WTC11 (cell line): ENCODE results near the gene AQP2.

Source experiments
- EMX1 ChIP-seq: fragments of 250-450 bp; sonication (Bioruptor Pico); IDR thresholded peaks from 2 replicates; pipeline ENCODE4 v1.8.0; 2021; ENCODE audit warnings: mild to moderate bottlenecking
- MLX ChIP-seq: sonication (generic); formaldehyde crosslinking; IDR thresholded peaks from 2 replicates; pipeline ENCODE4 v1.8.1; 2023; ENCODE audit warnings: mild to moderate bottlenecking, missing genetic modification reagents, moderate library complexity
- NFE2L1 ChIP-seq: sonication (generic); formaldehyde crosslinking; IDR thresholded peaks from 2 replicates; pipeline ENCODE4 v1.8.1; 2023; ENCODE audit warnings: missing genetic modification reagents
- SOX15 ChIP-seq: fragments of 250-450 bp; sonication (Bioruptor Pico); IDR thresholded peaks from 2 replicates; pipeline ENCODE4 v1.9.0; 2021; ENCODE audit warnings: mild to moderate bottlenecking
- ZBTB21 ChIP-seq: sonication (generic); formaldehyde crosslinking; IDR thresholded peaks from 2 replicates; pipeline ENCODE4 v1.8.1; 2023; ENCODE audit warnings: mild to moderate bottlenecking, missing genetic modification reagents, borderline replicate concordance
- ZBTB43 ChIP-seq: sonication (generic); formaldehyde crosslinking; IDR thresholded peaks from 2 replicates; pipeline ENCODE4 v1.8.1; 2023; ENCODE audit warnings: mild to moderate bottlenecking, missing genetic modification reagents
- ZNF219 ChIP-seq: sonication (generic); formaldehyde crosslinking; IDR thresholded peaks from 2 replicates; pipeline ENCODE4 v1.8.0; 2023; ENCODE audit warnings: missing genetic modification reagents, mild to moderate bottlenecking, borderline replicate concordance
- TF ChIP-seq, protein P1 (sequence below): sonication (generic); formaldehyde crosslinking; IDR thresholded peaks from 2 replicates; pipeline ENCODE4 v1.8.1; 2022; ENCODE audit warnings: low read depth, missing genetic modification reagents, borderline replicate concordance
- TF ChIP-seq, protein P2 (sequence below): fragments of 200-600 bp; IDR thresholded peaks from 2 replicates; pipeline ENCODE4 v1.8.0; 2022; ENCODE audit warnings: antibody characterized with exemption
- TF ChIP-seq, protein P3 (sequence below): sonication (generic); formaldehyde crosslinking; IDR thresholded peaks from 2 replicates; pipeline ENCODE4 v1.8.1; 2023; ENCODE audit warnings: mild to moderate bottlenecking, missing genetic modification reagents, moderate library complexity
- TF ChIP-seq, protein P4 (sequence below): sonication (generic); formaldehyde crosslinking; IDR thresholded peaks from 2 replicates; pipeline ENCODE4 v1.8.1; 2023; ENCODE audit warnings: mild to moderate bottlenecking, missing genetic modification reagents
- TF ChIP-seq, protein P5 (sequence below): sonication (generic); formaldehyde crosslinking; IDR thresholded peaks from 2 replicates; pipeline ENCODE4 v1.8.0; 2022; ENCODE audit warnings: mild to moderate bottlenecking, missing genetic modification reagents

- TF ChIP-seq, protein P1, sequence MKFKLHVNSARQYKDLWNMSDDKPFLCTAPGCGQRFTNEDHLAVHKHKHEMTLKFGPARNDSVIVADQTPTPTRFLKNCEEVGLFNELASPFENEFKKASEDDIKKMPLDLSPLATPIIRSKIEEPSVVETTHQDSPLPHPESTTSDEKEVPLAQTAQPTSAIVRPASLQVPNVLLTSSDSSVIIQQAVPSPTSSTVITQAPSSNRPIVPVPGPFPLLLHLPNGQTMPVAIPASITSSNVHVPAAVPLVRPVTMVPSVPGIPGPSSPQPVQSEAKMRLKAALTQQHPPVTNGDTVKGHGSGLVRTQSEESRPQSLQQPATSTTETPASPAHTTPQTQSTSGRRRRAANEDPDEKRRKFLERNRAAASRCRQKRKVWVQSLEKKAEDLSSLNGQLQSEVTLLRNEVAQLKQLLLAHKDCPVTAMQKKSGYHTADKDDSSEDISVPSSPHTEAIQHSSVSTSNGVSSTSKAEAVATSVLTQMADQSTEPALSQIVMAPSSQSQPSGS = no peak
- TF ChIP-seq NFE2L1 (CRISPR knock-in tag) (no peak), ZNF219 (no peak), SOX15 (CRISPR knock-in tag) (no peak), MLX (CRISPR knock-in tag) (no peak), ZBTB43 (CRISPR knock-in tag) (no peak), EMX1 (CRISPR knock-in tag) (no peak), ZBTB21 (CRISPR knock-in tag) (no peak)
- TF ChIP-seq, protein P2, sequence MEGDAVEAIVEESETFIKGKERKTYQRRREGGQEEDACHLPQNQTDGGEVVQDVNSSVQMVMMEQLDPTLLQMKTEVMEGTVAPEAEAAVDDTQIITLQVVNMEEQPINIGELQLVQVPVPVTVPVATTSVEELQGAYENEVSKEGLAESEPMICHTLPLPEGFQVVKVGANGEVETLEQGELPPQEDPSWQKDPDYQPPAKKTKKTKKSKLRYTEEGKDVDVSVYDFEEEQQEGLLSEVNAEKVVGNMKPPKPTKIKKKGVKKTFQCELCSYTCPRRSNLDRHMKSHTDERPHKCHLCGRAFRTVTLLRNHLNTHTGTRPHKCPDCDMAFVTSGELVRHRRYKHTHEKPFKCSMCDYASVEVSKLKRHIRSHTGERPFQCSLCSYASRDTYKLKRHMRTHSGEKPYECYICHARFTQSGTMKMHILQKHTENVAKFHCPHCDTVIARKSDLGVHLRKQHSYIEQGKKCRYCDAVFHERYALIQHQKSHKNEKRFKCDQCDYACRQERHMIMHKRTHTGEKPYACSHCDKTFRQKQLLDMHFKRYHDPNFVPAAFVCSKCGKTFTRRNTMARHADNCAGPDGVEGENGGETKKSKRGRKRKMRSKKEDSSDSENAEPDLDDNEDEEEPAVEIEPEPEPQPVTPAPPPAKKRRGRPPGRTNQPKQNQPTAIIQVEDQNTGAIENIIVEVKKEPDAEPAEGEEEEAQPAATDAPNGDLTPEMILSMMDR = no peak
- TF ChIP-seq, protein P3, sequence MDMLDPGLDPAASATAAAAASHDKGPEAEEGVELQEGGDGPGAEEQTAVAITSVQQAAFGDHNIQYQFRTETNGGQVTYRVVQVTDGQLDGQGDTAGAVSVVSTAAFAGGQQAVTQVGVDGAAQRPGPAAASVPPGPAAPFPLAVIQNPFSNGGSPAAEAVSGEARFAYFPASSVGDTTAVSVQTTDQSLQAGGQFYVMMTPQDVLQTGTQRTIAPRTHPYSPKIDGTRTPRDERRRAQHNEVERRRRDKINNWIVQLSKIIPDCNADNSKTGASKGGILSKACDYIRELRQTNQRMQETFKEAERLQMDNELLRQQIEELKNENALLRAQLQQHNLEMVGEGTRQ = no peak
- TF ChIP-seq, protein P4, sequence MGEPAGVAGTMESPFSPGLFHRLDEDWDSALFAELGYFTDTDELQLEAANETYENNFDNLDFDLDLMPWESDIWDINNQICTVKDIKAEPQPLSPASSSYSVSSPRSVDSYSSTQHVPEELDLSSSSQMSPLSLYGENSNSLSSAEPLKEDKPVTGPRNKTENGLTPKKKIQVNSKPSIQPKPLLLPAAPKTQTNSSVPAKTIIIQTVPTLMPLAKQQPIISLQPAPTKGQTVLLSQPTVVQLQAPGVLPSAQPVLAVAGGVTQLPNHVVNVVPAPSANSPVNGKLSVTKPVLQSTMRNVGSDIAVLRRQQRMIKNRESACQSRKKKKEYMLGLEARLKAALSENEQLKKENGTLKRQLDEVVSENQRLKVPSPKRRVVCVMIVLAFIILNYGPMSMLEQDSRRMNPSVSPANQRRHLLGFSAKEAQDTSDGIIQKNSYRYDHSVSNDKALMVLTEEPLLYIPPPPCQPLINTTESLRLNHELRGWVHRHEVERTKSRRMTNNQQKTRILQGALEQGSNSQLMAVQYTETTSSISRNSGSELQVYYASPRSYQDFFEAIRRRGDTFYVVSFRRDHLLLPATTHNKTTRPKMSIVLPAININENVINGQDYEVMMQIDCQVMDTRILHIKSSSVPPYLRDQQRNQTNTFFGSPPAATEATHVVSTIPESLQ (CRISPR knock-in tag) = no peak
- TF ChIP-seq, protein P5, sequence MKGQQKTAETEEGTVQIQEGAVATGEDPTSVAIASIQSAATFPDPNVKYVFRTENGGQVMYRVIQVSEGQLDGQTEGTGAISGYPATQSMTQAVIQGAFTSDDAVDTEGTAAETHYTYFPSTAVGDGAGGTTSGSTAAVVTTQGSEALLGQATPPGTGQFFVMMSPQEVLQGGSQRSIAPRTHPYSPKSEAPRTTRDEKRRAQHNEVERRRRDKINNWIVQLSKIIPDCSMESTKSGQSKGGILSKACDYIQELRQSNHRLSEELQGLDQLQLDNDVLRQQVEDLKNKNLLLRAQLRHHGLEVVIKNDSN (CRISPR knock-in tag) = no peak
These were observed 47.9 kb downstream of the AQP2 start for GRCh38 chr12:49998453-49998852.
